T-helper 1 cell treated with Interleukin-12 subunit alpha and Interleukin-12 subunit beta and Interleukin-4 antibody, amounts not matched to agents 30 ng/mL and 1 ng/mL, for 36 hours (primary cell): ENCODE data around the gene OR1N1. TPM values are rescaled to one million over a fixed set of nuclear protein-coding genes. Genes with fewer than 3 reads are reported as not detected.
"Not testable (repeated sequence)": the region's sequence is repeated elsewhere in the genome, so short reads cannot be mapped to it uniquely, and the experiment has no call there.

Experiments
- intact Hi-C: fragments of 100-400 bp; cut with micrococcal nuclease; formaldehyde crosslinking; loops from one replicate; pipeline ENCODE4 v1.15.1; 2024
- total RNA-seq: library from RNA; stranded (reverse); gene quantifications from 2 replicates; pipeline ENCODE4 v1.2.3, GENCODE V29; 2022

The OR1N1 gene, protein sequence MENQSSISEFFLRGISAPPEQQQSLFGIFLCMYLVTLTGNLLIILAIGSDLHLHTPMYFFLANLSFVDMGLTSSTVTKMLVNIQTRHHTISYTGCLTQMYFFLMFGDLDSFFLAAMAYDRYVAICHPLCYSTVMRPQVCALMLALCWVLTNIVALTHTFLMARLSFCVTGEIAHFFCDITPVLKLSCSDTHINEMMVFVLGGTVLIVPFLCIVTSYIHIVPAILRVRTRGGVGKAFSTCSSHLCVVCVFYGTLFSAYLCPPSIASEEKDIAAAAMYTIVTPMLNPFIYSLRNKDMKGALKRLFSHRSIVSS
- total RNA-seq = not detected in 2 replicates

DNA sequence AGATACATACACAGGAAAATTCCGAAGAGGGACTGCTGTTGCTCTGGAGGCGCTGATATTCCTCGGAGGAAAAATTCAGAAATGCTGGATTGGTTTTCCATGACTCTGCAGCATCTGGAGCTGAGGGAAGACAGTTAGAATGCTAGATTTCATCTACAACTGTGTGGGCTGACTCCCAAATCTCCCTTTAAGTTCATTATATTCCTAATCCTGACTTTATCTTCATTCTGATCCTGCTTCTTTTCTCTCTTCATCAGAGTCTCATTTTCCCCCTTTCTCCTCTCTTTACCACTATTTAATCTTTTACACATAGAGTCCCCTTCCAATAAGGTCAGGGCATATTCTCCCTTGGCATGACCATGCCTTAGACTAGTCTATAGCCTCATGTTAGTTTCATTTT lies at the start of gene OR1N1:
Gene OR1N1, minus strand, starts transcription at position 101 of the 400 bp plus-strand sequence. Its CDS starts 0 bp downstream, at position 101.
- intact Hi-C loops = no loop called here

DNA sequence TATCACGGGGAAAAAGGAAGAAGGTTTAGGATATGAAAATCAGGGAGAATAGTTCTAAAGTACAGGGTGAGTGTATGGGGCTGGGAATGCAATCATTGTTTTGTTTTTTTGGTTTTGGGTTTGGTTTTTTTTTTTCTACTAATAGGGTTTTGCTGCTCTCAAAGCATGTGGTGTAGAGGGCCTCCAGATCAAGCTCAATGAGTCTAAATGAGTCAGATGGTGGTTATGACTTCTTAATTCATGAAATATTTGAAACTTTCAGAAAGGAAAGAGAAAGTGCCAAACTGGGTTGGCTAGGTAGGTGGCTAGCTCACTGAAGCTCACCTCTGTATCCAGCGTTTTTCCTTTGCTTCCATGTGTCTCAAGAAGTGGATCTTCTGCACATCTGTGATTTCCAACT lies 45.4 kb upstream of the OR1N1 start:
- intact Hi-C loops = no loop called here

DNA sequence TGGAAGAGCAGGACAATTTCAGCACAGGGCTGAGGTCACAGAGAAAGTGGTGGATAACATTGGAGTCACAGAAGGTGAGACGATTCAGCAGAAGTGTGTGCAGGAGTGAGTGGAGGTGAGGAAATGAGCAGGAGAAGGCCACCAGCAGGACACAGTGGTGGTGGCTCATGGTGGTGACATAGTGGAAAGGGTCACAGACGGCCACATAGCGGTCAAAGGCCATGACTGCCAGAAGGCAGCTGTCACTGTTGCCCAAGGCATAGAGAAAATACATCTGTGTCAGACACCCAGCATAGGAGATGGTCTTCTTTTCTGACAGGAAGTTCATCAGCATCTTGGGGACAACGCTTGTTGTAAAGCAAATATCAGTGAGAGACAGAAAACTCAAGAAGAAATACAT lies 40.8 kb upstream of the OR1N1 start:
- intact Hi-C loops = no loop called here

DNA sequence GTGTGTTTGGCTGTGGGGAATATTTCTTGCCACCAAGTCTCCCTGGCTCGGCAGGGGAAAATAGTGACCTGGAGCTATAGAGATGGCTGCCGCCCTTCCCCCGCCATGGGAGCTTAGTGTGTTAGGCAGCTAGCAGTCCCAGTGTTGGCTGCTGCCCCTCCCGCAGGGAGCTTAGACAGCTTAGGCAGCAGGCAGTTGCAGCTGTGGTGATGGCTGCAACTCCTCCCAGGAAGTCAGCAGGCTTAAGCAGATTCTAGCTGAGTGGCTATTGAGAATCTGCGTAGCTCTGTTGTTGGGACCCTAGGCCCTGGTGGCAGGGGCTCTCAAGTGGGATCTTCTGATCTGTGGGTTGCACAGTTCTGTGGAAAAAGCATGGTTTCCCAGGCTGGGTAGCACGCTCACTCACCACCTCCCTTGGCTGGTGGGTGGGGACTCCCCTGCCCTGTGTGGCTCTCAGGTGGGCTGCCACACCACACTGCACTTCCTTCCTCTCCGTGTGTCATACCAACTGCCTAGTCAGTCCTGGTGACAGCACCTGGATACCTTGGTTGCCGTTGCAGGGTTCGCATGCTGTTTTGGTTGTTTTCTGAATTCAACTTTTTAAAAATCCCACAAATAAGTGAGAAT lies 35.2 kb upstream of the OR1N1 start:
- intact Hi-C loops = no loop called here

DNA sequence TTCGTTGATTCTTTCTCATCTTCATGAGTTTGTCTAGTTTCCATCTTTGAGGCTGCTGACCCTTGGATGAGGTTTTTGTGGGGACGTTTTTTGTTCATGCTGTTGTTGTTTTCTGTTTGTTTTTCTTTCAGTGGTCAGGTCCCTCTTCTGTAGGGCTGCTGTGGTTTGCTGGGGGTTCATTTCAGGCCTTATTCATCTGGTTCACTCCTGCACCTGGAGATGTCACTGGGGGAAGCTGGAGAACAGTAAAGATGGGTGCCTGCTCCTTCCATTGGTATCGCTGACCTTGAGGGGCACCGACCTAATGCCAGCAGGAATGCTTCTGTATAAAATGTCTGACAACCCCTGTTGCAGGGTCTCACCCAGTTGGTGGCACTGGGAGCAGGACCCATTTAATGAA lies 34.4 kb upstream of the OR1N1 start:
- intact Hi-C loops = no loop called here

DNA sequence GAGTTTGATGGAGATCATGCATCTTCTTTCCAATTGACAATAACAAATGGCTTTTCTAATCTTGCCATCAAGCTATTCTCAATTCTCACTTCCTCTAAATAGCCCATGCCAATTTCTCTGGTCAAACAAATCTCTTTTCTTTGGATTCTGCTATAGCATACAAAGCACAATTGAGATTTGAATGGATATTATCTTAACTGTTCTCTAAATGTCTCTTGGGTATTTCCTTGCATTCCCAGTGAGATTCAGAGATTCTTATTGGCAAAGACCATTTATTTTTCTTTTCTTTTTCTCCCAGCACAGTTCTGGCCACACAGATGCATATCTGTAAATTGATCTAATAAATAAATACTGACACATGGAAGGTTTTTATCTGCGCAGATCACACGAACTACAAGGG lies 25.7 kb upstream of the OR1N1 start, which contains the start of gene OR1N2:
Gene OR1N2, plus strand, starts transcription at position 301 of the 400 bp plus-strand sequence. CDS start 100 bp downstream, outside the sequence.
- intact Hi-C loops = no loop called here

DNA sequence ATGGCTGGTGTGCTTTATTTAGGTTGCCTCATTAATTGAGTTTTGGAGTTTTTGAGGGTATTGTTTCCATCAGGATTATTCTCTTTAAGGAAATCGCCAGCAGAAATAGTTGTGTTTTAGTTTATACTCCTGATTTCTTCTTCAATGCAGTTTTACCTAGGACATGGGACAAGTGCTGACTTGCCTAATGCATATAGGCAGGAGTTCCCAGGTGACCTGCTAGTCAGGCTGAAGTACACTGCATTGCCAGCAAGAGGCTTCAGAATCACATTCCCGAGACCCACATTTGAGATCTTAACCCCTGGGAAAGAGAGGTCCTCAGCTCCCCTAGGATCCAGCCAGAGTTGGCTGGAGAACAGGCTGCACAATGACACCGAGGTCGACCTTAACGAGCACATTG lies 24.3 kb upstream of the OR1N1 start:
- intact Hi-C loops = no loop called here

DNA sequence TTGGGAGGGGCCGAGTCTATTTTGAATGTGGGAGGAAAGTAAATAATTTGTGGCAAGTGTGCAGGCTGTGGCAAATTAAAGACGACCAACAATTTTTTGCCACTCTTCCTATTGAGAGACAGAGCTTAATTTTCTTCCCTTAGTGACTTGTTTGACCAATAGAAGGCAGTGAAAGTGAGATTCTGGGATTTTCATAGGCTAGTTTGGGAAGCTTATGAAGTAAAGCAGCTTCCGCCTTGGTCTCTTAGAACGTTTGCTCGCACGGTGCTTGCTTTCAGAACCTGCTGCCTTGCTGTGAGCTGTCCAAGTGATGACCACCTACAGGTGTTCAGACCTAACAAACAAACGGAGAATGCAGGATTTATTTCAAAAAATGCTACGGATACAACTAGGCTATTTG lies 19.1 kb upstream of the OR1N1 start:
- intact Hi-C loops = no loop called here

DNA sequence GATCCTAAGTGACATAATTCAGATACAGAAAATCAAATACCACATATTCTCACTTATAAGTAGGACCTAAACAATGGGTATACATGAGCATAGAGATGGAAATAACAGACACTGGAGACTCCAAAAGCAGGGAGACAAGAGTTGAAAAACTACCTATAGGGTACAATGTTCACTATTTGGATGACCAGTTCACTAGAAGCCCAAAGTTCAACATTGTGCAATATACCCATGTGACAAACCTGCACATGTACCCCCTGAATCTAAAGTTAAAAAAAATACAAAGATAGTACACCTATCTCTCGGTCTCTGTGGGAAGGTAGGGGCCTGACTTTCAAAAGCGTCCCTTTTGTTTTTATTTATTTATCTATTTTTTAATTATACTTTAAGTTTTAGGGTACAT lies 11.7 kb upstream of the OR1N1 start:
- intact Hi-C loops = no loop called here

DNA sequence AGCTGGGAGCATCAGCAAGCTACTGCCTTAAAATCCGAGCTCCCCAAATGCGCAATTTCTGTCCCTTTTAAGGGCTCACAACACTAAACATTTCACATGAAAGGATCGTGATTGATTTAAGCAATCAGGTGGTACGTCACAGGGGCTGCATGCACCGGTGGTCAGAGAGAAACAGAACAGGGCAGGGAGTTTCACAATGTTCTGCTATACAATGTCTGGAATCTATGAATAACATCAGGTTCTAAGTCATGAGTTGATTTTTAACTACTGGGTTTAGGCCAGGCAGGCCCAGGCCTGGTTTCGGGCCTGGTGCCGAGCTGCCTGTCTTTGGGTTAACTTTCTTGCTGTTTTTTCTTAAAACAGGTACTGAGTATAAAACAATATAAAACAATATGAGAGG lies 10.0 kb upstream of the OR1N1 start:
- intact Hi-C loops = not testable (repeated sequence)

DNA sequence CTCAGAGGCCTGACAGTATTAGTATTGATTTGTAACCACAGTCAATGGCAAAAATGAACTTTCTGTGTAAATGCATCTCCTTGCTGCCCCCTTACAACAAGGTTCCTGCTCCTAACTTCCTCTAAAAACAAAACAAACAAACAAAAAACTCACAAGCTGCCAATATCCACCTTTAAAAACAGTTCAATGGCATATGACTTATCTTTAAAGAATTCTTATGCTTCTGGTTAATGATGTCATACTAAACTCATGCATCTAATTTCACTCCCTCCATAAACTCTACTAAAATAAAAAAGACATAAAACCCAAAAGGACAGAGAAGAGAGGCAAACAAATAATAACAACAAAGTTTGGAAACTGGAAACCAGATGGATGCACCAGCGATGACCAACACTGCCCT lies 9.0 kb upstream of the OR1N1 start:
- intact Hi-C loops = no loop called here

DNA sequence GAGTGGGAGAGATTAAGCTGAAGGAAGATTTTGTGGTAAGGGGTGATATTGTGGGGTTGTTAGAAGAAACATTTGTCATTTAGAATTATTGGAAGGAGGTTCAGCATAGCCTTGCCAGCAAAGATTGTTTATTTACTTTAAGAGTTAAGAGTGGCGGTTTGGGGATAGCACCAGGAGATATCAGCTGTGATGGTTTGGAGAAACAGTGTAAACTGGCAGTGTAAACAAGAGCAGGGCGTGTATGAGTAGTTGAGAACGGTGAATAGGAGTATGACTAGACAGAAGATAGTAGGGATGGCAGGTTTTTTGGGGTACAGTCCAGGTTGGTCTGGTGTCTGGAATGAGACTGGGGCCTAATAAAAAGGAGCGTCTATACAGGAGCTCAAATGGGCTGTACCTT lies 4.1 kb upstream of the OR1N1 start:
- intact Hi-C loops = not testable (repeated sequence)

DNA sequence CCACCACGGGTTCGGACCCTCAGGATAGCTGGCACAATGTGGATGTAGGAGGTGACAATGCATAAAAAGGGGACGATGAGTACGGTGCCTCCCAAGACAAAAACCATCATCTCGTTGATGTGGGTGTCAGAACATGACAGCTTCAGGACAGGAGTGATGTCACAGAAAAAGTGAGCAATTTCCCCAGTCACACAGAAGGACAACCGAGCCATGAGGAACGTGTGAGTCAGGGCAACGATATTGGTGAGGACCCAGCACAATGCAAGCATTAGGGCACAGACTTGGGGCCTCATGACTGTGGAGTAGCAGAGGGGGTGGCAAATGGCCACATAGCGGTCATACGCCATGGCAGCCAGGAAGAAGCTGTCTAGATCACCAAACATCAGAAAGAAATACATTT lies 491 bp downstream of the OR1N1 start:
- intact Hi-C loops = no loop called here

DNA sequence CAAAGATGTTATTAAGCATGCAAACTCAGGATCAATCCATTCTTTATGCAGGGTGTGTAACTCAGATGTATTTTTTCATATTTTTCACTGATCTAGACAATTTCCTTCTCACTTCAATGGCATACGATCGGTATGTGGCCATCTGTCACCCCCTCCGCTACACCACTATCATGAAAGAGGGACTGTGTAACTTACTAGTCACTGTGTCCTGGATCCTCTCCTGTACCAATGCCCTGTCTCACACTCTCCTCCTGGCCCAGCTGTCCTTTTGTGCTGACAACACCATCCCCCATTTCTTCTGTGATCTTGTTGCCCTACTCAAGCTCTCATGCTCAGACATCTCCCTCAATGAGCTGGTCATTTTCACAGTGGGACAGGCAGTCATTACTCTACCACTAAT lies 7.7 kb downstream of the OR1N1 start:
- intact Hi-C loops = no loop called here

DNA sequence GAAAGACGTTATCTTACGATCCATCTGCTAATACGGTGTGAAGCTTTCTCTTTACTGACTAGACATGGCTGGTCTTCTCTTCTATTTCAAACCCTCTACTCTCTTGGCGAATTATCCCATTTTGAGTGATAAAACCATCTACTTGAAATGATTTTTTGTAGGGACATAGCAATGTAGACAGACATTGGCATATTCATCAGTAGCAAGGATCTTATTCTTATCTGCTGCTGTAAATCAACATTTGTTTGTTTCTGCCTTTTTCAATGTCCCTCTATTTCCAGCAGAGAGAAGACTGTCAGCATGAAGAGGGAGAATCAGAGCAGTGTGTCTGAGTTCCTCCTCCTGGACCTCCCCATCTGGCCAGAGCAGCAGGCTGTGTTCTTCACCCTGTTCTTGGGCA lies 8.3 kb downstream of the OR1N1 start, which contains the start of gene OR1J4:
Gene OR1J4, plus strand, starts transcription at position 301 of the 400 bp plus-strand sequence. Its CDS starts 0 bp downstream, at position 301.
- intact Hi-C loops = no loop called here

DNA sequence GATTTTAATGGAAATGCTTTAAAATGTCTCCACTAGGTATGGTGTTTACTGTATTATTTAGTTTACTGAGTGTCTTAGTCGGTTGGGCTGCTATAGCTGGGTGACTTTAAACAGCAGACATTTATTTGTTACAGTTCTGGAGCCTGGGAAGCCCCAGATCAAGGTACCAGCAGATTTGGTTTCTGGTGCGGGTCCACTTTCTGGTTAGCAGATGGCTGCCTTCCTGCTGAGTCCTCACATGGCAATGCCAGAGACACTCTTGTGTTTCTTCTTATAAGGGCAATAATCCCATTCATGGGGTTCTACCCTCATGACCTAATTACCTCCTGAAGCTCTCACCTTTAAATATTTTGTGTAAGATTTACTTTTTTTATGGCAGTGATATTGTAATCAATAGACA lies 8.9 kb downstream of the OR1N1 start:
- intact Hi-C loops = no loop called here

DNA sequence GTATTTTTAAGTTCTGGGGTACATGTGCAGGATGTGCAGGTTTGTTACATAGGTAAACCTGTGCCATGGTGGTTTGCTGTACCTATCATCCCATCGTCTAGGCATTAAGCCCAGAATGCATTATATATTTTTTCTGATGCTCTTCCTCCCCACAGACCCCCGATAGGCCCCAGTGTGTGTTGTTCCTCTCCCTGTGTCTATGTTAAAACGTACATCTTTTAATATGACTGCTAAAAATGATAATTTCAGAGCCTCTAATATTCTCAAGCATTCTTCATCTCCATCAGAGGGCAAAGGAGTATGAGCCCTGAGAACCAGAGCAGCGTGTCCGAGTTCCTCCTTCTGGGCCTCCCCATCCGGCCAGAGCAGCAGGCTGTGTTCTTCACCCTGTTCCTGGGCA lies 16.6 kb downstream of the OR1N1 start, which contains the start of gene OR1J2:
Gene OR1J2, plus strand, starts transcription at position 301 of the 400 bp plus-strand sequence. Its CDS starts 0 bp downstream, at position 301.
- intact Hi-C loops = no loop called here

DNA sequence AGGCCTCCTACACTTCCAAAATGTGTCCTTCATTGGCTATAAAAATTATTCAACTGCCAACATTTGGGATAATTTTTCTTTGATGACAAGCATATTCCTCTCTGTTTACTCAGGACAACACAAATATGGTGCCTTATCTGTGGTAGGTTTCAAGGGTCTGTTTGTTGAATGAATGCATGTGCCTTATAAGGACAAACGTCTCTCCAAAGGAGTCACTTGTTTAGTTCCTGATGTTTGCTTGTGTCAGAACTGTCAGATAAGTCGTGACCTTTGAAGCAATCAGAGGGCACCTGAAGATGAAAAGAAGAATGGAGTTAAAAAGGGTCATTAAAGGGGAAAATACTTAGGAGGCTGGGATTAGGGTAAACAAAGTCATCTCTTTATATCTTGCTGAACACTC lies 20.1 kb downstream of the OR1N1 start:
- intact Hi-C loops = no loop called here

DNA sequence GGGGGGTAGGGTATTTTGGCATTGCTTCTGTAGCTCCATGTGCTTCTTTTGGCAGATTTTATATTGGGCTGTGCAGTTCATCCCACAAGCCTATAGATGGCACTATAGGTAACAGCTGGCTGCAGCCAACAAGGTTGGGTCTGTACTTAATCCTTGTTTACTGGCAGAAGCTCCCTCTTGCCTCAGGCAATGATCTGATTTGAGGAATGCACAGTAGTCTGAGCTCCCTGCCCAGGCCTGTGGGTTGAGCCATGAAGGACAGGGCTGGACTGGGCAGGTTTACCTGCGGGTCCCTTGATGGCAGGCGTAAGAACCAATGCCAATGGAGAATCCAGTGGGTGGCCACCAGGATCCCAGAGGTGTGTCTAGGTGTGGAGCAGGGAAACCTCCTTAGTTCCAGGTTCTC lies 28.2 kb downstream of the OR1N1 start:
- intact Hi-C loops = loop anchor here (1.0 kb wide), 2 partner anchors 311 to 492 kb away; no protein-coding TSS in a partner anchor

DNA sequence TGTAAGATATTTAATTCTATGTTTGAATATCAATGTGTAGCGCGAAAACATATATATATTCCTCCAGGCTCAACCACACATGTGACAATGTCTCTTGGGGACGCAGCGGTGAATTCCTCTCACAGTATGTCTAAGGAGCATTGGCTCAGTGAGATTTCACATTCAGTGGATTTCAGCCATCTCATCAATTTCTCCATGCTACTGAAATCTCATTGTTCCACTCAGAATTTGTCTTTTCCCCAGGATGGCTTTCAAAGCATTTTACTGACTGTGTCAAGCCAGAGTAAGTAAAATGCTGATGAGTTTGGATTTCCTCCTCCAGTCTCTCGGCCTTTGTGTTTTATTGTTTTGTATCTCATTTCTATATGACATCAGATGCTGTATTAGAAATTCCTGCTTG lies 48.0 kb downstream of the OR1N1 start:
- intact Hi-C loops = no loop called here

DNA sequence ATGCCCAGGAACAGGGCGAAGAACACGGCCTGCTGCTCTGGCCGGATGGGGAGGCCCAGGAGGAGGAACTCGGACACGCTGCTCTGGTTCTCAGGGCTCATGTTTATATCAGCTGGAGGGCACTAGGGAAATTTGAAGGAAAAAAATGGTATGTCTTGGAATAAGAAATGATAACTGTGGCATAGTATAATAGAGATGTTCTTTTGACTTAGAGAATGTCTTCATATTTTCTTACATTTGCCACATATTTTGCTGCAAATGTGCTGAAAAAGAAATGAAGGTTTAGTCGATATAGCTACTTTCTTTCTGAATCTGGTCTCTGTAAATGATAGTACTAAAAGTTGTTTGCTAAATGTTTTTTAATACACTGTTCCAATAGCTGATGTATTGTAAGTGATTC lies 49.3 kb downstream of the OR1N1 start, which contains the start of gene OR1J1:
Gene OR1J1, minus strand, starts transcription at position 101 of the 400 bp plus-strand sequence. Its CDS starts 0 bp downstream, at position 101.
- intact Hi-C loops = no loop called here

DNA sequence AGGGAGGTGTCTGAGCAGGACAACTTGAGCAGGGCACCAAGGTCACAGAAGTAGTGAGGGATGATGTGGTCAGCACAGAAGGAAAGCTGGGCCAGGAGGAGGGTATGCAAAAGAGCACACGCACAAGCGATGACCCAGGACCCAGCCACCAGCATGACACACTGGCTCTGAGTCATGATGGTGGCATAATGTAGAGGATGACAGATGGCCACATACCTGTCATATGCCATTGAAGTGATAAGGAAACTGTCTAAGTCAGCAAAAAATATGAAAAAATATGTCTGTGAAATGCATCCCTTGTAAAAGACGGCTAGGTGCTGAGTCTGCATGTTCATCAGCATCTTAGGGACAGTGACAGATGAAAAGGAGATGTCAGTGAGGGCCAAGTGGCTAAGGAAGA lies 49.7 kb downstream of the OR1N1 start:
- intact Hi-C loops = no loop called here
